Ascending aorta (tissue), 2 donors: ENCODE data around the gene FBXO15. TPM values are rescaled to one million over a fixed set of nuclear protein-coding genes. Genes with fewer than 3 reads are reported as not detected.

Source experiments
- DNase-seq, 2 donors: peaks; one replicate each; pipeline ENCODE4 v3.0.0-alpha.2; 2019; ENCODE audit warnings: low spot score in 2 of 2
- H3K27ac ChIP-seq, 2 donors: fragments of 200-600 bp; sonication (generic); one replicate each; pipeline ENCODE4 v1.5.1; 2016 to 2017; ENCODE audit warnings: mild to moderate bottlenecking in 1 of 2
- H3K27me3 ChIP-seq: fragments of 200-600 bp; sonication (generic); one replicate; pipeline ENCODE4 v1.5.1; 2017
- H3K36me3 ChIP-seq, 2 donors: fragments of 200-600 bp; sonication (generic); one replicate each; pipeline ENCODE4 v1.5.1; 2016
- H3K4me1 ChIP-seq, 2 donors: fragments of 200-600 bp; sonication (generic); one replicate each; pipeline ENCODE4 v1.5.1; 2016 to 2017; ENCODE audit warnings: mild to moderate bottlenecking in 1 of 2
- H3K4me3 ChIP-seq, 2 donors: fragments of 200-600 bp; sonication (generic); one replicate each; pipeline ENCODE4 v1.5.1; 2016 to 2017; ENCODE audit warnings: mild to moderate bottlenecking in 1 of 2
- H3K9me3 ChIP-seq, 2 donors: fragments of 200-600 bp; sonication (generic); one replicate each; pipeline ENCODE4 v1.5.1; 2016
- CTCF ChIP-seq, 3 experiments: fragments of 200-600 bp in 2 of 3; fragments of 450-650 bp in 1 of 3; sonication (generic) in 2 of 3; IDR thresholded peaks; one replicate each; pipeline ENCODE4 v1.5.1; 2016 to 2019; ENCODE audit warnings: antibody characterized with exemption in 3 of 3, mild to moderate bottlenecking in 1 of 3, moderate library complexity in 1 of 3
- intact Hi-C: fragments of 100-400 bp; cut with DNase I; formaldehyde crosslinking; loops from one replicate; pipeline ENCODE4 v1.15.1; 2023
- total RNA-seq: library from RNA; depleted of rRNA; stranded (reverse); fragments of >200 nt; gene quantifications from one replicate; pipeline ENCODE4 v1.1.0, GENCODE V29; 2016

FBXO15 gene
- total RNA-seq, 1 donor from 2014 or later: not detected

DNA sequence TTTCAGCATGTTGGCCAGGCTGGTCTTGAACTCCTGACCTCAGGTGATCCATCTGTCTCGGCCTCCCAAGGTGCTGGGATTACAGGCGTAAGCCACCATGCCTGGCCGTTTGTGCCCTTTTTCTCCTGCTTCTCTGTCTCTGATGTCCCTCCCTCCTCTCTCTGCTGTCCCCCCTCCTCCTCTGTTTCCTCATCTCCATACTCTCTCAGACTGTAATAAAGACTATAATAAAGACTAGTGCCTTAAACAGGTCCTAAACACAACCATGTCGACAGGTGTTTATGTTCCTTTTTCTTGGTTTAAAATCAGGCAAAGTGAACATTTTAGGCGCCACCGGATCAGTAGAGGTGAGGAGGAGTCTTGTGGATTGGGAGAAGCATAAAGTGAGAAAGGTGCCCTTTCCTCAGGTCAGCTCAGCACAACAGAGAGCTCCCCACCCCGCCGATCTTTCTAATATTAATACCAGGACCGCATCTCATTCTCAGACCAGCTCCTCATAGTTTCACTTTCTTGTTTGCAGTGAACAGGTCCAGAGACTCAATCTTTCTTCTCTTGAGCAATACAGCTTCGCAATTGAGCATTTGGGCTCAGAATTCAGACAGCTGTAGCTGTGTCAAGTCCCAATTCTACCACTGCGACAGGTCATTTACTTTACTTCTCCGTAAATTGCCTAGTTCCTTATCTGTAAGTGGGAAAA lies 24.4 kb upstream of the FBXO15 start:
- Histone ChIP-seq H3K4me1 (no peaks in the 10 kb centered on the region), H3K36me3 (no peaks in the 10 kb centered on the region), H3K4me3 (no peak overlapping the region), H3K9me3 (no peaks in the 10 kb centered on the region), H3K27me3 (no peaks in the 10 kb centered on the region), H3K27ac (no peak overlapping the region)
- intact Hi-C loops: no loop called here
- no peak for TF ChIP-seq CTCF (IDR thresholded peaks at IDR 0.05)
- no peak for DNase-seq

DNA sequence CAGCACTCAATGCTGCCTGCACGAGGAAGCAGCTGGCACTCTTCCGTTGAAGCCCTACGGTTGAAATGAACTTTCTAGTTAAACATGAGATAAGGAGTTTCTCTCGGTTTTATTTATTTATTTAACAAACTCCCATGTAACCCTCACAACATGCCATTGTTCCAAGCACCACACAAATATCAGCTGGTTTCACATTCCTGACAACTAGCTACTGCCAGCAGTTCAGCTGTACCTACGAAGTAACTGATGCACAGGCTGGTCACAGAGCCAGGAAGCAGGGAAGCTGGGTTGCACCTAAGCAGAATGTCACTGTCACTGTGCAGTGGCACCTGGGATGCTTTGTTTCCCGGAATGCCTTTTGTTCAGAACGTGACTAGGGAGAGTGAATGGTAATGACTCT lies 18.8 kb upstream of the FBXO15 start:
- Histone ChIP-seq H3K36me3 (no peaks in the 10 kb centered on the region), H3K9me3 (no peaks in the 10 kb centered on the region), H3K4me3 (no peak overlapping the region), H3K27ac (no peak overlapping the region), H3K4me1 (no peaks in the 10 kb centered on the region), H3K27me3 (no peaks in the 10 kb centered on the region)
- intact Hi-C loops: no loop called here
- no peak for DNase-seq
- TF ChIP-seq CTCF (IDR thresholded peaks at IDR 0.05): no peak

DNA sequence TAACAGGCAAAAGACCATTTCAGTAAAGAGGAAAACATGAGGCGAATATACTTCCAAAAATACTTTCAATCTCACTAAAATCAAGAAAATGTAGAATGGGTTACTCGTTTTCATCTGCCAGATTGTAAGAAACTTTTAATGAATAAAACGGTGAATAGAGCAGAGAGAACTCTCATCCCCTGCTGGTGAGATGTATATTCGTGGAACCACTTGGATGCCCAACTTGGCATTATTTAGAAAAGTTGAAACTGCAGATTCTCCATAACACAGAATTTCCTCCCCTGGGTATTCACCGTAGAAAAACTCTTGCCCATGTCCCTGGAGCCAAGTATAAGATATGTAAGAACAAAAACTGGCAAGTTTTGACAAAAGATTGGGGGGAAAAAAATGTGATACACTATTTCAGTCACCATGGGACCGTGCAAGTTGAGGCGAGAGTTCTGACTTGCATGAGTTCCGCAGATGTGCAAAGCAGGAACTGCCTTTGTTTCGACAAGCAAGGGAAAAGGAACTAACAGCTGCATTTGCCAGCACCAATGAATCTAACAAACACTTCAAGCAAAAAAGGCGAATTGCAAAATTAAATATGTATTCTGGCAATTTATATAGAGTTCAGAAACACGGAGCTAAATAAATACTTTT lies 15.5 kb upstream of the FBXO15 start:
- no peaks in the 10 kb centered on the region for H3K9me3 ChIP-seq
- H3K27ac ChIP-seq: no peak overlapping the region
- no peak for DNase-seq
- peaks cover 14 to 28% of the 10 kb centered on the region in 2 donors for H3K36me3 ChIP-seq
- no peaks in the 10 kb centered on the region for H3K4me1 ChIP-seq
- H3K4me3 ChIP-seq: no peak overlapping the region
- no peaks in the 10 kb centered on the region for H3K27me3 ChIP-seq
- TF ChIP-seq CTCF (IDR thresholded peaks at IDR 0.05): no peak
- intact Hi-C loops: no loop called here

DNA sequence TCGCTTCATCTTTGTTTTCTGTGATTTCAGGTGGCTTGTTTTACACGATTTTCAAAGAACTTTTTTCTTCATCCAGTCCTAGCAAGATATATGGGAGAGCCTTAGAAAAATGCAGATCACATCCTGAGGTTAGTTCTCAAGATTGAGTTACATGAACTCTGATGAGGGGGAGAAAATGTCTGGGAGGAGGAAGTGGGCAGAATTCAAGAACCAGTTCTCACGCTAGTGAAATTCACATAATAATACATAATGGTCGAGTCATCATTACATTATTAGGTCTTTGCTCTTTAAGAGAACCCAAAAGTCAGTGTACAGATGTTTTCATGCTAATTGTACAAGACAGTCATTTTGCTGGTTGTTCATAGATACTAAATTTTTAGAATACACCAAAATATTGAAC lies 7.6 kb upstream of the FBXO15 start:
- Histone ChIP-seq H3K36me3 (peaks cover 36 to 50% of the 10 kb centered on the region in 2 donors), H3K4me1 (no peaks in the 10 kb centered on the region), H3K9me3 (no peaks in the 10 kb centered on the region), H3K27me3 (no peaks in the 10 kb centered on the region), H3K27ac (no peak overlapping the region), H3K4me3 (no peak overlapping the region)
- TF ChIP-seq CTCF (IDR thresholded peaks at IDR 0.05): no peak
- intact Hi-C loops: no loop called here
- no peak for DNase-seq

- intact Hi-C loops: no loop called here
- Histone ChIP-seq H3K4me1 (peaks cover 2 to 5% of the 10 kb centered on the region in 2 donors), H3K36me3 (peaks cover 34 to 44% of the 10 kb centered on the region in 2 donors), H3K9me3 (no peaks in the 10 kb centered on the region), H3K27me3 (no peaks in the 10 kb centered on the region), H3K27ac (no peak overlapping the region), H3K4me3 (no peak overlapping the region)
- DNase-seq: no peak
- no peak for TF ChIP-seq CTCF (IDR thresholded peaks at IDR 0.05)
Observed at GRCh38 chr18:74154716-74155115, 7.1 kb upstream of the FBXO15 start.
